Measurements from ENCODE around the gene TBC1D14.

The TBC1D14 gene

DNA sequence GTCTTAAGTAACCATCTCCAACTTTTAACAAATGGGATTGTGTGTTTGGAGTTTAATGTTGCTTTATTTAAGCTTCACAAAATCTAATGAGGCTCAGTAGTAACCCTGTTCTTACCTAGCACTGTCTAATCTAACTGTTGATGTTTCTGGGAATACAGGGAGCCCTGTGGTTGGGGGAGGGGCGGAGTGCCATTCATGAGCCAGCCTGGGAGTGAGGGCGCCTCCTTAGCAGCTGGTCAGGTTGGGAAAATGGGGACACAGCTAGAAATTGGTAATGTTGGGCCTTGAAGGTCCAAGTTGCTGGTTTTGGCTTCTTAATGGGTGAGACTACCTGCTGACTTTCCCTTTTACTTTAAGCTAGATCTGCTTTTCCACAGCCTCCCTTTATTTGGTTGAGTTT lies 110.7 kb downstream of the TBC1D14 start:
- TF ChIP-seq TAF1 (IDR thresholded peaks at IDR 0.05; ENCODE audit: borderline replicate concordance, insufficient read depth, low read length): no peak
- TF ChIP-seq FOXP2 (optimal IDR thresholded peaks at IDR 0.05; ENCODE audit: borderline replicate concordance, extremely low read depth, extremely low read length, insufficient read depth): no peak

DNA sequence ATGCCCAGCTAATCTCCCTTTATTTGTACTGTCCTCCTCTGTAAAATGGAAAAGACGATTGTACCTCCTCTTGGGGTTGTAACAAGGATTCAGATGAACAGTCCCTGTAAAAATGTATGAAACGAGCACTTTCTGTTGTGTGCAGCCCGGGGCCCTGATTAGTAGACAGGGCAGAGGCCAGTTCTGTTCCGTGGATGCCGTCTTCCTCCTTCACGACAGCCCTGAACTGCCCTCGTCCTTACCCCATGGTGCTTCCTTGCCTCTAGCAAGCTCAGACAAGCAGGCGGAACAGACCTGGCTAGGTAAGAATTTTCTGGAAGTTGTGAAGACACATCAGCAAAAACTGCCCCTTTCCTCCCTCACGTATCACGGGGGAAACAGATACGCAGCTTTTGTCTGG lies 111.2 kb downstream of the TBC1D14 start:
- TF ChIP-seq REST (IDR thresholded peaks at IDR 0.05; ENCODE audit: insufficient read depth in 1 of 2, low read depth in 2 of 2, low read length in 2 of 2): no peak
- no peak for TF ChIP-seq SIN3A (IDR thresholded peaks at IDR 0.05; ENCODE audit: borderline replicate concordance, insufficient read depth, low read length)
- no peak for TF ChIP-seq FOXP2 (optimal IDR thresholded peaks at IDR 0.05; ENCODE audit: borderline replicate concordance, extremely low read depth, extremely low read length, insufficient read depth)
- no peak for TF ChIP-seq TAF1 (IDR thresholded peaks at IDR 0.05; ENCODE audit: borderline replicate concordance, insufficient read depth, low read length)
- TF ChIP-seq POLR2AphosphoS5 (IDR thresholded peaks at IDR 0.05; ENCODE audit: low read depth, low read length): no peak

GRCh38 chr4:7021355-7021754 lies 111.7 kb downstream of the TBC1D14 start:
- no peak for TF ChIP-seq REST (IDR thresholded peaks at IDR 0.05; ENCODE audit: insufficient read depth in 1 of 2, low read depth in 2 of 2, low read length in 2 of 2)

GRCh38 chr4:7021930-7022664 lies 112.5 kb downstream of the TBC1D14 start:
- TF ChIP-seq FOXP2 (optimal IDR thresholded peaks at IDR 0.05; ENCODE audit: borderline replicate concordance, extremely low read depth, extremely low read length, insufficient read depth): no peak
- TF ChIP-seq REST (IDR thresholded peaks at IDR 0.05; ENCODE audit: insufficient read depth in 1 of 2, low read depth in 2 of 2, low read length in 2 of 2): no peak
- no peak for TF ChIP-seq SIN3A (IDR thresholded peaks at IDR 0.05; ENCODE audit: borderline replicate concordance, insufficient read depth, low read length)
- TF ChIP-seq TAF1 (IDR thresholded peaks at IDR 0.05; ENCODE audit: borderline replicate concordance, insufficient read depth, low read length): no peak
- no peak for TF ChIP-seq POLR2AphosphoS5 (IDR thresholded peaks at IDR 0.05; ENCODE audit: low read depth, low read length)

GRCh38 chr4:7023486-7023885 lies 113.9 kb downstream of the TBC1D14 start:
- TF ChIP-seq SIN3A (IDR thresholded peaks at IDR 0.05; ENCODE audit: borderline replicate concordance, insufficient read depth, low read length): no peak
- no peak for TF ChIP-seq REST (IDR thresholded peaks at IDR 0.05; ENCODE audit: insufficient read depth in 1 of 2, low read depth in 2 of 2, low read length in 2 of 2)
- TF ChIP-seq TAF1 (IDR thresholded peaks at IDR 0.05; ENCODE audit: borderline replicate concordance, insufficient read depth, low read length): no peak
- no peak for TF ChIP-seq POLR2AphosphoS5 (IDR thresholded peaks at IDR 0.05; ENCODE audit: low read depth, low read length)
- no peak for TF ChIP-seq FOXP2 (optimal IDR thresholded peaks at IDR 0.05; ENCODE audit: borderline replicate concordance, extremely low read depth, extremely low read length, insufficient read depth)

All from PFSK-1 (cell line).